Measurements from ENCODE around the gene CENPN. TPM values are rescaled to one million over a fixed set of nuclear protein-coding genes. Genes with fewer than 3 reads are reported as not detected.

Gene CENPN
- total RNA-seq, 1 experiment from 2014 or later, result 63.1 TPM

DNA sequence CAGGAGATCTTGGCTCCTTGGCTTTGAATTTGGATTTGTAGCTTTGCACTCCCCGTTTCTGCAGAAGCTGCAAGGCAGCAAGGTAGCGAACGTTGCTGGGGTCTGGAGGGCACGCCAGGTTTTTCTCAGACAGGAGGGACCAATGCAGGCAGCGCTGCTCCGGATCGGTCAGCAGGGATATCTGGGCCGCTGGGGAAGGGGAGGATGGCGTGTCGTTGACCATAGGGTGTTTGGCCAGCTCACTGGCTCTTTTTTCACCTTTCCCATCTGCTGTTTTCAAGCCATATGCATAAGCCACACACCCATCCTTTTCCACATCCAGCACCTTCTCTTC lies 54.3 kb downstream of the CENPN start:
- Histone ChIP-seq H3K4me2 (ENCODE audit: low read length) (no peak overlapping the region), H3K4me3 (ENCODE audit: low read length) (no peak overlapping the region), H3K4me1 (ENCODE audit: insufficient read depth, low read length) (peaks cover 9% of the 10 kb centered on the region), H3K9ac (ENCODE audit: low read length) (no peak overlapping the region), H3K36me3 (ENCODE audit: low read depth, low read length) (no peaks in the 10 kb centered on the region), H4K20me1 (ENCODE audit: low read length) (no peaks in the 10 kb centered on the region), H3K9me3 (ENCODE audit: low read length) (no peaks in the 10 kb centered on the region), H3K27ac (ENCODE audit: low read length) (no peak overlapping the region), H3K27me3 (ENCODE audit: low read length) (no peaks in the 10 kb centered on the region), H2AFZ (ENCODE audit: low read length) (no peak overlapping the region), H3K79me2 (ENCODE audit: low read length) (no peaks in the 10 kb centered on the region), H3F3A (ENCODE audit: low read length, unreplicated experiment) (no peaks in the 10 kb centered on the region), H3K9me2 (replicated peaks; ENCODE audit: low read length) (no peaks in the 10 kb centered on the region)
- ATAC-seq (no peak), DNase-seq (no peak)
- ChIA-PET CTCF (no interaction called here), POLR2A (ENCODE audit: unreplicated experiment) (no interaction called here)
- BruUV-seq (replicated peaks), result no TSS peak
- TF ChIP-seq EZH2phosphoT487 (IDR thresholded peaks at IDR 0.05; ENCODE audit: borderline replicate concordance, low read length) (no peak), EZH2 (IDR thresholded peaks at IDR 0.05; ENCODE audit: low read length, unreplicated experiment) (no peak)
- TF ChIP-seq, protein P1, sequence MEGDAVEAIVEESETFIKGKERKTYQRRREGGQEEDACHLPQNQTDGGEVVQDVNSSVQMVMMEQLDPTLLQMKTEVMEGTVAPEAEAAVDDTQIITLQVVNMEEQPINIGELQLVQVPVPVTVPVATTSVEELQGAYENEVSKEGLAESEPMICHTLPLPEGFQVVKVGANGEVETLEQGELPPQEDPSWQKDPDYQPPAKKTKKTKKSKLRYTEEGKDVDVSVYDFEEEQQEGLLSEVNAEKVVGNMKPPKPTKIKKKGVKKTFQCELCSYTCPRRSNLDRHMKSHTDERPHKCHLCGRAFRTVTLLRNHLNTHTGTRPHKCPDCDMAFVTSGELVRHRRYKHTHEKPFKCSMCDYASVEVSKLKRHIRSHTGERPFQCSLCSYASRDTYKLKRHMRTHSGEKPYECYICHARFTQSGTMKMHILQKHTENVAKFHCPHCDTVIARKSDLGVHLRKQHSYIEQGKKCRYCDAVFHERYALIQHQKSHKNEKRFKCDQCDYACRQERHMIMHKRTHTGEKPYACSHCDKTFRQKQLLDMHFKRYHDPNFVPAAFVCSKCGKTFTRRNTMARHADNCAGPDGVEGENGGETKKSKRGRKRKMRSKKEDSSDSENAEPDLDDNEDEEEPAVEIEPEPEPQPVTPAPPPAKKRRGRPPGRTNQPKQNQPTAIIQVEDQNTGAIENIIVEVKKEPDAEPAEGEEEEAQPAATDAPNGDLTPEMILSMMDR (conservative IDR thresholded peaks at IDR 0.05; ENCODE audit: low read depth, low read length), result no peak
- intact Hi-C loops (cut with micrococcal nuclease), result no loop called here

GRCh38 chr16:81061871-81062608 lies 55.0 kb downstream of the CENPN start:
- no peaks in the 10 kb centered on the region for H3F3A ChIP-seq (ENCODE audit: low read length, unreplicated experiment)
- H3K4me1 ChIP-seq (ENCODE audit: insufficient read depth, low read length), result peaks cover 11% of the 10 kb centered on the region
- H3K4me2 ChIP-seq (ENCODE audit: low read length), result no peak overlapping the region
- ATAC-seq (no peak), DNase-seq (no peak)
- BruUV-seq (replicated peaks), result no TSS peak
- no peaks in the 10 kb centered on the region for H3K9me3 ChIP-seq (ENCODE audit: low read length)
- H4K20me1 ChIP-seq (ENCODE audit: low read length), result no peaks in the 10 kb centered on the region
- ChIA-PET POLR2A (ENCODE audit: unreplicated experiment) (no interaction called here), CTCF (no interaction called here)
- intact Hi-C loops (cut with micrococcal nuclease), result no loop called here
- TF ChIP-seq EZH2 (IDR thresholded peaks at IDR 0.05; ENCODE audit: low read length, unreplicated experiment), result no peak
- TF ChIP-seq, protein P1 (conservative IDR thresholded peaks at IDR 0.05; ENCODE audit: low read depth, low read length), result no peak
- TF ChIP-seq EZH2phosphoT487 (IDR thresholded peaks at IDR 0.05; ENCODE audit: borderline replicate concordance, low read length), result no peak
- H3K9me2 ChIP-seq (replicated peaks; ENCODE audit: low read length), result no peaks in the 10 kb centered on the region
- no peaks in the 10 kb centered on the region for H3K36me3 ChIP-seq (ENCODE audit: low read depth, low read length)
- H3K79me2 ChIP-seq (ENCODE audit: low read length), result no peaks in the 10 kb centered on the region
- no peak overlapping the region for H2AFZ ChIP-seq (ENCODE audit: low read length)
- no peak overlapping the region for H3K27ac ChIP-seq (ENCODE audit: low read length)
- H3K27me3 ChIP-seq (ENCODE audit: low read length), result no peaks in the 10 kb centered on the region
- no peak overlapping the region for H3K9ac ChIP-seq (ENCODE audit: low read length)
- H3K4me3 ChIP-seq (ENCODE audit: low read length), result no peak overlapping the region

GRCh38 chr16:81066681-81067080 lies 59.7 kb downstream of the CENPN start:
- CTCF ChIA-PET, result no interaction called here

More at GRCh38 chr16:81066681-81067080, 59.7 kb downstream of the CENPN start:
- no peak overlapping the region for H3K4me3 ChIP-seq (ENCODE audit: low read length)
- TF ChIP-seq EZH2 (IDR thresholded peaks at IDR 0.05; ENCODE audit: low read length, unreplicated experiment) (no peak), EZH2phosphoT487 (IDR thresholded peaks at IDR 0.05; ENCODE audit: borderline replicate concordance, low read length) (no peak)
- TF ChIP-seq, protein P1 (conservative IDR thresholded peaks at IDR 0.05; ENCODE audit: low read depth, low read length), result no peak
- no peak overlapping the region for H3K4me2 ChIP-seq (ENCODE audit: low read length)
- H2AFZ ChIP-seq (ENCODE audit: low read length), result no peak overlapping the region
- peaks cover 17% of the 10 kb centered on the region for H3K4me1 ChIP-seq (ENCODE audit: insufficient read depth, low read length)
- no peak for ATAC-seq
- BruUV-seq (replicated peaks), result no TSS peak
- no peaks in the 10 kb centered on the region for H4K20me1 ChIP-seq (ENCODE audit: low read length)
- no peaks in the 10 kb centered on the region for H3K9me3 ChIP-seq (ENCODE audit: low read length)
- DNase-seq, result no peak
- intact Hi-C loops (cut with micrococcal nuclease), result no loop called here
- no peak overlapping the region for H3K27ac ChIP-seq (ENCODE audit: low read length)
- H3K27me3 ChIP-seq (ENCODE audit: low read length), result no peaks in the 10 kb centered on the region
- no peak overlapping the region for H3K9ac ChIP-seq (ENCODE audit: low read length)
- H3K36me3 ChIP-seq (ENCODE audit: low read depth, low read length), result no peaks in the 10 kb centered on the region
- H3K79me2 ChIP-seq (ENCODE audit: low read length), result no peaks in the 10 kb centered on the region
- POLR2A ChIA-PET (ENCODE audit: unreplicated experiment), result no interaction called here
- H3F3A ChIP-seq (ENCODE audit: low read length, unreplicated experiment), result no peaks in the 10 kb centered on the region
- H3K9me2 ChIP-seq (replicated peaks; ENCODE audit: low read length), result no peaks in the 10 kb centered on the region
